Keratinocyte (primary cell): ENCODE data around the gene ZSCAN25. TPM values are rescaled to one million over a fixed set of nuclear protein-coding genes. Genes with fewer than 3 reads are reported as not detected.

Experiments
- DNase-seq: peaks from one replicate; pipeline ENCODE4 v3.0.0-alpha.2; 2011; ENCODE audit warnings: low read depth, missing footprints, low spot score
- FAIRE-seq: peaks from 2 replicates; lab custom pipeline; 2011; peaks lifted over from hg19 to GRCh38; lab: Jason Lieb, UNC
- H2AFZ ChIP-seq: 2 replicates; pipeline ENCODE4 v1.6.0; 2012; ENCODE audit warnings: low read length, control low read depth, inconsistent platforms; ENCODE audit not compliant: control insufficient read depth
- H3K27ac ChIP-seq: 2 replicates; pipeline ENCODE4 v1.5.1; 2011; ENCODE audit warnings: low read length; ENCODE audit not compliant: control insufficient read depth, insufficient read depth
- H3K27me3 ChIP-seq: 3 replicates; pipeline ENCODE4 v1.6.0; 2011; ENCODE audit warnings: low read length; ENCODE audit not compliant: control insufficient read depth, insufficient read depth; ENCODE audit errors: extremely low read depth
- H3K36me3 ChIP-seq, 2 experiments: 2 replicates in 1 of 2; 3 replicates in 1 of 2; pipeline ENCODE4 v1.5.1; 2011; ENCODE audit warnings: low read length in 2 of 2, mild to moderate bottlenecking in 1 of 2; ENCODE audit not compliant: control insufficient read depth in 2 of 2, insufficient read depth in 2 of 2; ENCODE audit errors: extremely low read depth in 1 of 2
- H3K4me1 ChIP-seq: 3 replicates; pipeline ENCODE4 v1.5.1; 2011; ENCODE audit warnings: low read length; ENCODE audit not compliant: control insufficient read depth, insufficient read depth; ENCODE audit errors: extremely low read depth
- H3K4me2 ChIP-seq: 3 replicates; pipeline ENCODE4 v1.6.0; 2011; ENCODE audit warnings: low read depth, low read length; ENCODE audit not compliant: control insufficient read depth, insufficient read depth; ENCODE audit errors: extremely low read depth
- H3K4me3 ChIP-seq, 3 experiments: fragments of 200-600 bp in 1 of 3; sonication (generic) in 1 of 3; 2 replicates in 2 of 3; 3 replicates in 1 of 3; pipeline ENCODE4 v1.5.1; 2011 to 2016; ENCODE audit warnings: low read length in 3 of 3, mild to moderate bottlenecking in 3 of 3, control low read depth in 2 of 3, inconsistent platforms in 1 of 3, low read depth in 1 of 3, mixed read lengths in 1 of 3, mixed run types in 1 of 3, moderate library complexity in 1 of 3; ENCODE audit not compliant: control insufficient read depth in 2 of 3, insufficient read depth in 2 of 3; ENCODE audit errors: extremely low read depth in 1 of 3
- H3K79me2 ChIP-seq: 2 replicates; pipeline ENCODE4 v1.6.0; 2012; ENCODE audit warnings: low read length; ENCODE audit not compliant: control insufficient read depth, insufficient read depth
- H3K9ac ChIP-seq: 3 replicates; pipeline ENCODE4 v1.6.0; 2011; ENCODE audit warnings: low read length; ENCODE audit not compliant: control insufficient read depth, insufficient read depth; ENCODE audit errors: extremely low read depth
- H3K9me1 ChIP-seq: 3 replicates; pipeline ENCODE4 v1.6.0; 2011; ENCODE audit warnings: low read length; ENCODE audit not compliant: control insufficient read depth, insufficient read depth; ENCODE audit errors: extremely low read depth
- H3K9me3 ChIP-seq: 2 replicates; pipeline ENCODE4 v1.5.1; 2012; ENCODE audit warnings: low read depth, low read length; ENCODE audit not compliant: control insufficient read depth
- H4K20me1 ChIP-seq: 3 replicates; pipeline ENCODE4 v1.6.0; 2011; ENCODE audit warnings: low read length; ENCODE audit not compliant: control insufficient read depth, insufficient read depth; ENCODE audit errors: extremely low read depth
- EZH2 ChIP-seq: IDR thresholded peaks from one replicate; pipeline ENCODE4 v1.6.1; 2012; ENCODE audit warnings: inconsistent platforms, mild to moderate bottlenecking, low read length, moderate library complexity
- dilution Hi-C: fragments of 300-500 bp; cut with MboI; formaldehyde crosslinking; loops from one replicate; pipeline ENCODE4 v1.7.0; 2020; ENCODE audit warnings: low sequenced_read_pairs; ENCODE audit not compliant: extremely low pct_ligation_motif_present
- polyA plus RNA-seq, 5 experiments: library from polyadenylated mRNA; depleted of rRNA in 3 of 5; stranded (reverse) in 3 of 5; stranded (forward) in 1 of 5; unstranded in 1 of 5; fragments of >200 nt; gene quantifications; 1 replicate in 1 of 5; 2 replicates in 3 of 5; 3 replicates in 1 of 5; pipeline versions ENCODE4 v1.2.1 to v1.2.3, GENCODE V29; 2011 to 2012; ENCODE audit warnings: missing spikeins in 2 of 5, low read depth in 1 of 5, low replicate concordance in 1 of 5
- TF ChIP-seq, protein P1 (sequence below), 3 experiments: IDR thresholded peaks in 1 of 3; conservative IDR thresholded peaks in 1 of 3; optimal IDR thresholded peaks in 1 of 3; 2 replicates in 2 of 3; 3 replicates in 1 of 3; pipeline versions ENCODE3 to v1.5.1; 2011; ENCODE audit warnings: low read length in 3 of 3, mild to moderate bottlenecking in 3 of 3, moderate library complexity in 2 of 3, control low read depth in 1 of 3, inconsistent platforms in 1 of 3; ENCODE audit not compliant: insufficient read depth in 2 of 3; ENCODE audit errors: extremely low read depth in 1 of 3

The ZSCAN25 gene
- polyA plus RNA-seq, 1 donor (not counting 4 experiments of a cell fraction or from before 2014, with no cell fraction given) = 13.1 TPM

- H3K4me1 ChIP-seq = peaks cover 31% of the 10 kb centered on the region
- no peaks in the 10 kb centered on the region for H4K20me1 ChIP-seq
- H3K27ac ChIP-seq = peak overlapping the region; percentile 84
- dilution Hi-C loops = no loop called here
- H3K4me3 ChIP-seq = peak overlapping the region; percentile 92 to 99 (median 96)
- no peaks in the 10 kb centered on the region for H3K27me3 ChIP-seq
- DNase-seq (no peak), FAIRE-seq (no peak)
- H3K9me3 ChIP-seq = no peaks in the 10 kb centered on the region
- H3K9me1 ChIP-seq = no peaks in the 10 kb centered on the region
- peak overlapping the region; percentile 100 for H2AFZ ChIP-seq
- H3K36me3 ChIP-seq = peaks cover 13 to 18% of the 10 kb centered on the region in 2 experiments
- H3K9ac ChIP-seq = peak overlapping the region; percentile 88
- TF ChIP-seq EZH2 = no peak
- TF ChIP-seq, protein P1, sequence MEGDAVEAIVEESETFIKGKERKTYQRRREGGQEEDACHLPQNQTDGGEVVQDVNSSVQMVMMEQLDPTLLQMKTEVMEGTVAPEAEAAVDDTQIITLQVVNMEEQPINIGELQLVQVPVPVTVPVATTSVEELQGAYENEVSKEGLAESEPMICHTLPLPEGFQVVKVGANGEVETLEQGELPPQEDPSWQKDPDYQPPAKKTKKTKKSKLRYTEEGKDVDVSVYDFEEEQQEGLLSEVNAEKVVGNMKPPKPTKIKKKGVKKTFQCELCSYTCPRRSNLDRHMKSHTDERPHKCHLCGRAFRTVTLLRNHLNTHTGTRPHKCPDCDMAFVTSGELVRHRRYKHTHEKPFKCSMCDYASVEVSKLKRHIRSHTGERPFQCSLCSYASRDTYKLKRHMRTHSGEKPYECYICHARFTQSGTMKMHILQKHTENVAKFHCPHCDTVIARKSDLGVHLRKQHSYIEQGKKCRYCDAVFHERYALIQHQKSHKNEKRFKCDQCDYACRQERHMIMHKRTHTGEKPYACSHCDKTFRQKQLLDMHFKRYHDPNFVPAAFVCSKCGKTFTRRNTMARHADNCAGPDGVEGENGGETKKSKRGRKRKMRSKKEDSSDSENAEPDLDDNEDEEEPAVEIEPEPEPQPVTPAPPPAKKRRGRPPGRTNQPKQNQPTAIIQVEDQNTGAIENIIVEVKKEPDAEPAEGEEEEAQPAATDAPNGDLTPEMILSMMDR (optimal IDR thresholded peaks at IDR 0.05 in 1 of 3, IDR thresholded peaks at IDR 0.05 in 1 of 3, conservative IDR thresholded peaks at IDR 0.05 in 1 of 3; ENCODE audit: extremely low read depth in 1 of 3, insufficient read depth in 2 of 3, low read length in 3 of 3) = no peak
- peaks cover 32% of the 10 kb centered on the region for H3K79me2 ChIP-seq
- H3K4me2 ChIP-seq = peak overlapping the region; percentile 94
These were observed 772 bp upstream of the ZSCAN25 start for GRCh38 chr7:99615989-99616358.

DNA sequence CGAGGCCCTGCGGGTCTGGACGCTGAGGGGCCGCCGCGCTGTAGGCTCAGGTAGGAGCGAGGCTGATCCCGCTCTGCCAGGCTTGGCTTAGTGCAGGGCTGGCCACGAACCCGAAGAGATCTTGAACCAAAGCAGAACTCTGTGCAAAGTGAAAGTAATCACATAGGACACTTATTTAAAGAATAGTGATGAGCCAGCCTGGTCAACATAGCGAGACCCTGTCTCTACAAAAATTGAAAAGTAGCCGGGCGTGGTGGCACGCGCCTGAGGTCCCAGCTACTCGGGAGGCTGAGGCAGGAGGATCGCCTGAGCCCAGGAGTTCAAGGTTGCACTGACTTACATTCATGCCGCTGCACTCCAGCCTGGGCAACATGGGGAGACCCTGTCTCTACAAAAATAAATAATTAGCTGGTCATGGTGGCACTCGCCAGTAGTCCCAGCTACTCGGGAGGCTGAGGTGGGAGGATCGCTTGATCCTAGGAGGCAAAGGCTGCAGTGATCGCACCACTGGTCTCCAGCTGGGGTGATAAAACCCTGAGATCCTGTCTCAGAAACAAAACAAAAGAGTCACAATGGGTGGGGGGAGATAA is 541 bp downstream of the ZSCAN25 start:
- Histone ChIP-seq H3K27ac (peak overlapping the region; percentile 84), H2AFZ (peak overlapping the region; percentile 34), H4K20me1 (no peaks in the 10 kb centered on the region), H3K36me3 (peaks cover 21 to 31% of the 10 kb centered on the region in 2 experiments), H3K4me2 (peak overlapping the region; percentile 94), H3K4me3 (peak overlapping the region; percentile 92 to 99 (median 96)), H3K9me1 (no peaks in the 10 kb centered on the region), H3K27me3 (no peaks in the 10 kb centered on the region), H3K9ac (peak overlapping the region; percentile 88), H3K9me3 (no peaks in the 10 kb centered on the region), H3K79me2 (peaks cover 36% of the 10 kb centered on the region), H3K4me1 (peaks cover 34% of the 10 kb centered on the region)
- dilution Hi-C loops = no loop called here
- TF ChIP-seq EZH2 = no peak
- TF ChIP-seq, protein P1 (optimal IDR thresholded peaks at IDR 0.05 in 1 of 3, IDR thresholded peaks at IDR 0.05 in 1 of 3, conservative IDR thresholded peaks at IDR 0.05 in 1 of 3; ENCODE audit: extremely low read depth in 1 of 3, insufficient read depth in 2 of 3, low read length in 3 of 3) = no peak
- FAIRE-seq = no peak
- DNase-seq = no peak
